Amniotic stem cell (primary cell): ENCODE results near the gene CALR.
A peak's percentile ranks its signal among the peaks of the same experiment; 100 is the strongest.

Experiments
- DNase-seq: peaks from one replicate; lab custom pipeline; 2025; lab: John Stamatoyannopoulos, UW

Gene CALR

DNA sequence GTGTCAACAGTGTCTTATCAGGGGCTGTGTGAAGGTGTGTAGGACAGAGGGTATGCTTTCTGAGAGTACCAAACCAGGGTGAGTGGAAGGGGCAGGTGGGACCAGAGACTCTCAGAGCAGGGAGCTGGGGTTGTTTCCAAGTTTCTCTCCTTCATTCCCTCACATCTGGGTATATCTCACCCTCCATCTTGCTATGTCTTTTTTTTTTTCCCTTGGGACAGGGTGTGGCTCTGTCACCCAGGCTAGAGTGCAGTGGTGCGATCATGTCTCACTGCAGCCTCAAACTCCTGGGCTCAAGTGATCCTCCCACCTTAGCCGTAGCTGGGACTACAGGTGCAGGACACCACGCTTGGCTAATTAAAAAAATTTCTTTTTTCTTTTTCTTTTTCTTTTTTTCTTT, 41.6 kb downstream of the CALR start:
- DNase-seq, result no peak

- no peak for DNase-seq
Measured at GRCh38 chr19:12982648-12983047, 44.2 kb downstream of the CALR start.

DNA sequence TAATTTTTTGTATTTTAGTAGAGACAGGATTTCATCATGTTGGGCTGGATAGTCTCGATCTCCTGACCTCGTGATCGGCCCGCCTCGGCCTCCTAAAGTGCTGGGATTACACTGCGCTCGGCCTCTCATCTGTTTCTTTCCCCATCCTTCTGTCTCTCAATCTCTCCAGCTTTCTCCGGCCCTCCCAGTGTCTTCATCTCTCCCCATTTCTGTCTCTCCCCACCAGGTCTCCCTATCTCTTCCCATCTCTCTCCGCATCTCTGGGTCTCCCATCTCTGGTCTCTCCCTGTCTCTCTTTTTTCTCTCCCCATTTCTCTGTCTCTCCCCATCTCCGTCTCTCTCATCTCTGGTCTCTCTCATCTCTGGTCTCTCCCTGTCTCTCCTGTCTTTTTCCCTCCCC, 44.7 kb downstream of the CALR start:
- DNase-seq, result no peak

- DNase-seq, result peak; percentile 11
Measured at GRCh38 chr19:12983542-12984142, 45.2 kb downstream of the CALR start.

DNA sequence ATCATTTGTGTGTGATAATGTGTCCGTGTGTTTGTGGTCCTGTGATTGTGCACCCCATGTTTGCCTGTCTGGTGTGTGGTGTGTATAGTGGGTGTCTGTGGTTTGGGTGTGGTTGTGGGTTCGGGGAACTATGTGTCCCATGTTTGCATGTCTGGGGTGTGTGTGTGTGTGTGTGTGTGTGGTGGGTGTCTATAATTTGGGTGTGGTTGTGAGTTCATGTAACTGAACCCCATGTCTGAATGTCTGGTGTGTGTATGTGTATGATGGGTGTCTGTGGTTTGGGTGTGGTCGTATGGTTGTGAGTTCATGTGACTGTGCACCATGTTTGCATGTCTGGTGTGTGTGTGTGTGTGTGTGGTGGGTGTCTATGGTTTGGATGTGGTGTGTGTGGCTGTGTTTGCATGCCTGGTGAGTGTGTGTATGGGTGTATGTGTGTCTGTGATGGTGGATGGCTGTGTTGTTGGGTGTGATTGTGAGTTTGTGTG, 45.8 kb downstream of the CALR start:
- DNase-seq, result no peak

- DNase-seq, result no peak
Measured at GRCh38 chr19:12984683-12985048, 46.3 kb downstream of the CALR start.

DNA sequence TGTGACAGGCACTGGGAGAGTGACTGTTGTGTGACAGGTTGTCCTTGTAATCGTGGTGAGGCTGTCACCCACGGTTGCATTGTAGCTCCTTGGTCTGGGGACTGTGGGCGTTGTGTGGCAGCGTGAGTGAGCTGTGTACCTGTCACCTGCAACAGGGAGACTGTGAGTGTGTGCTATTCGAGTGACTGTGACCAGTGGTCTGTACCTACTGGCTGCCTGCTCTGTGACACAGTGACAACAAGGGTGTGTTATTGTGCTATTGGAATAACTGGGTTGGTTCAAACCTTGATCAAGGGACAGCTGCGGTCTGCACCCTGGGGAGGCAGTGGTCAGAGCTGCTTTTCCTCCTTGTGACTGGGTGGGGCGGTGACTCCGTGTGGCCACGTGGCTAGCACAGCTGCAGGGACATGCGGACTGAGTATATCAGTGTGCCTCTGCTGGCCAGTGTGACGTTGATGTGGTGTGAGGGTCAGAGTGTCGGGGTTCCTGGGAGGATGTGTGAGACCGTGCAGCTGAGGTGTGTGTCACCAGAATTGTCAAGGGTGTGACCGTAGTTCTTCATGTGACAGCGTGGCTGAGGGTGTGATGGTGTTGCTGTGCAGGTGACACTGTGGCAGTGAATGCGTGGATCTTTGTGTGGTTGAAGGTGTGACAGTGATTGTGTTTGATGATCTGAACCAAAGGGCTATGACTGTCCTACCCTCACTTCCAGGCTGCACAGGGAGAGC, 46.8 kb downstream of the CALR start:
- DNase-seq, result no peak

DNA sequence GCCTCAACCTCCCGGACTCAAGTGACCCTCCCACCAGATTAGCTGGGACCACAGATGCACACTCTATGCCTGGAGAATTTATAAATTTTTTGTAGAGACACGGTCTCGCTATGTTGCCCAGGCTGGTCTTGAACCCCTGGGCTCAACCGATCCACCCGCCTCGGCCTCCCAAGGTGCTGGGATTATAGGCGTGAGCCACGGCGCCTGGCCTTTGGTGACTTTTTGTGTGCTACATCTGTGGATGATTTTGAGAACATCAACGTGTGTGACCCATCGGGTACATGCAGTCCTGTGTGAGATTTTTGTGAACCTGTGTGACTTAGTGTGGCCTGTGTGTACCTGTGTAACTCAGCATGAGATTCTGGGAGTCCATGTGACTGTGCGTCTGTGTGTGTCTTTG, 48.3 kb downstream of the CALR start:
- no peak for DNase-seq

GRCh38 chr19:12987190-12987589, 48.8 kb downstream of the CALR start:
- no peak for DNase-seq

- DNase-seq, result no peak
Measured at GRCh38 chr19:12987781-12988180, 49.4 kb downstream of the CALR start.

DNA sequence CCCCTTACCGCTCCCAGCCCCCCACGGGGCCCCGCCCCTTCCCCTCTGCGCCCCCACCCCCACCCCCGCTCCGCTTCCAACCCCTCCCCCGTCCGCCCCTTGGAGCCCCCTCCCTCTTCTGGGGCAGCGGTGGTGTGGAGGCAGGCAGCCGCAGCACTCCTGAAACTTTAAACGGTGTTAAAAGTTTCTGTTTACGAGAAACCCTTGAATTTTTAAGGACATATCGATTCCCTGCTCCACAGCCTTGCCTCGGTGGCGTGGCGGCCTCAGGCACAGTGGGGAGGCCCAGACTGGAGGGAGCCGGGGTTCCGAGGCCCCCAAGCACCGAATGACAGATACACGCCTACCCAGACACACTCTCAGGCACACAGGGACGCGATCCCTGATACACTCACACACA, 52.0 kb downstream of the CALR start:
- DNase-seq, result no peak

GRCh38 chr19:12990853-12991252, 52.4 kb downstream of the CALR start:
- no peak for DNase-seq

GRCh38 chr19:12991296-12991695, 52.9 kb downstream of the CALR start:
- no peak for DNase-seq

GRCh38 chr19:12992729-12993128, 54.3 kb downstream of the CALR start:
- no peak for DNase-seq

DNA sequence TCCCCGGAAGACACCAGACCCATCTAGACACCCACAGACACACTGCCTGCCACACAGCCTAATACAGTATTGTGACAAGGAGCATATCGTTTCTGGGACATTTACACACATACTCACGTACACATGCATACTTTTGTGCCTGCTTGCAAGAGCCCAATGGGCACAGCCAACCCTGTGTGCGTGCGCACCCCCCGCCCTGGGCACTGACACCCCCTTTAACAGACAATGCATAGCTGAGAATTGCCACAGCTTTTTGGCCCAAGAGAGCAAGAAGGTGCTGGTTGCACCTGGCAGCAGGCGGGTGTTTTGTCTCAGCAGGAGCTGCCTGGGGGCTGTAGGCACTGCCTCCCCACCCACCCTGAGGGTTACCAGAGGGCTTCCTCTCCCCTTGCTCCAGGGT, 55.2 kb downstream of the CALR start:
- no peak for DNase-seq
